Activated CD4-positive, alpha-beta T cell treated with anti-CD3 and anti-CD28 coated beads, Interleukin-2, amount 50 U/mL, for 24 hours (primary cell): Measurements from ENCODE around the gene NCAPG2.
"Not testable (repeated sequence)": the region's sequence is repeated elsewhere in the genome, so short reads cannot be mapped to it uniquely, and the experiment has no call there.

Source experiments
- DNase-seq, 2 donors: peaks; one replicate each; pipeline ENCODE4 v3.0.0-alpha.2; 2020; ENCODE audit warnings: low read depth in 1 of 2, low spot score in 1 of 2

NCAPG2 gene

GRCh38 chr7:158645842-158646241 is 58.8 kb downstream of the NCAPG2 start:
- no peak for DNase-seq

GRCh38 chr7:158642149-158642548 is 62.5 kb downstream of the NCAPG2 start:
- DNase-seq, result no peak

GRCh38 chr7:158638001-158638400 is 66.6 kb downstream of the NCAPG2 start:
- no peak for DNase-seq

- no peak for DNase-seq
Observed at GRCh38 chr7:158633055-158633956, 71.3 kb downstream of the NCAPG2 start.

- DNase-seq, result no peak
Observed at GRCh38 chr7:158631574-158632195, 72.9 kb downstream of the NCAPG2 start.

GRCh38 chr7:158626289-158626688 is 78.3 kb downstream of the NCAPG2 start:
- not testable (repeated sequence) for DNase-seq

- no peak for DNase-seq
Observed at GRCh38 chr7:158623241-158623640, 81.4 kb downstream of the NCAPG2 start.

GRCh38 chr7:158620839-158621441 is 83.7 kb downstream of the NCAPG2 start:
- no peak for DNase-seq

- DNase-seq, result no peak
Observed at GRCh38 chr7:158620418-158620817, 84.2 kb downstream of the NCAPG2 start.

GRCh38 chr7:158618745-158619140 is 85.9 kb downstream of the NCAPG2 start:
- DNase-seq, result no peak

- DNase-seq, result no peak
Observed at GRCh38 chr7:158617737-158618128, 86.9 kb downstream of the NCAPG2 start.

GRCh38 chr7:158616050-158616449 is 88.6 kb downstream of the NCAPG2 start:
- no peak for DNase-seq

- DNase-seq, result no peak
Observed at GRCh38 chr7:158614700-158615099, 89.9 kb downstream of the NCAPG2 start.

- DNase-seq, result no peak
Observed at GRCh38 chr7:158613481-158613880, 91.1 kb downstream of the NCAPG2 start.

- DNase-seq, result no peak
Observed at GRCh38 chr7:158612546-158612945, 92.1 kb downstream of the NCAPG2 start.

- DNase-seq, result no peak
Observed at GRCh38 chr7:158611541-158611940, 93.1 kb downstream of the NCAPG2 start.

- DNase-seq, result no peak
Observed at GRCh38 chr7:158609313-158609974, 95.2 kb downstream of the NCAPG2 start.

- no peak for DNase-seq
Observed at GRCh38 chr7:158607563-158607962, 97.0 kb downstream of the NCAPG2 start.

GRCh38 chr7:158606671-158607424 is 97.8 kb downstream of the NCAPG2 start:
- DNase-seq, result no peak

GRCh38 chr7:158606129-158606528 is 98.5 kb downstream of the NCAPG2 start:
- no peak for DNase-seq
